ENCODE results near the gene INPP5B.

- no peak for TF ChIP-seq CTCF (conservative IDR thresholded peaks at IDR 0.05 in 1 of 2, IDR thresholded peaks at IDR 0.05 in 1 of 2; ENCODE audit: low read depth in 1 of 2, low read length in 2 of 2)
- TF ChIP-seq EZH2 (IDR thresholded peaks at IDR 0.05; ENCODE audit: low read length, missing control alignments), result no peak
Observed at GRCh38 chr1:37841652-37842051, 105.2 kb downstream of the INPP5B start.
